Activated T-helper 2 cell treated with anti-CD3 and anti-CD28 coated beads, Interferon-gamma antibody, Interleukin-2, Interleukin-4, amounts not matched to agents 10 μg/mL and 5 μg/mL and 100 μg/mL, durations not matched to agents 14 hours and 24 hours and 36 hours (primary cell): Measurements from ENCODE around the gene CLEC18A. TPM values are rescaled to one million over a fixed set of nuclear protein-coding genes. Genes with fewer than 3 reads are reported as not detected.

Experiments used
- DNase-seq: peaks from one replicate; pipeline ENCODE4 v3.0.0; 2021; ENCODE audit warnings: low spot score
- H3K27ac Mint-ChIP-seq: one replicate; pipeline ENCODE4 v1.8.0; 2021; ENCODE audit warnings: mixed read lengths
- H3K27me3 Mint-ChIP-seq: one replicate; pipeline ENCODE4 v1.8.0; 2021; ENCODE audit warnings: low read depth, mixed read lengths
- H3K36me3 Mint-ChIP-seq: one replicate; pipeline ENCODE4 v1.8.0; 2021; ENCODE audit warnings: low read depth, mixed read lengths
- H3K4me1 Mint-ChIP-seq: one replicate; pipeline ENCODE4 v1.8.0; 2021; ENCODE audit warnings: low read depth, mixed read lengths
- H3K4me3 Mint-ChIP-seq: one replicate; pipeline ENCODE4 v1.8.0; 2021; ENCODE audit warnings: low read depth, mild to moderate bottlenecking, moderate library complexity, mixed read lengths
- H3K9me3 Mint-ChIP-seq: one replicate; pipeline ENCODE4 v1.8.0; 2021; ENCODE audit warnings: mixed read lengths
- intact Hi-C: fragments of 100-400 bp; cut with micrococcal nuclease; formaldehyde crosslinking; loops from one replicate; pipeline ENCODE4 v1.15.1; 2023
- total RNA-seq: library from RNA; stranded (reverse); gene quantifications from 2 replicates; pipeline ENCODE4 v1.2.3, GENCODE V29; 2022

The CLEC18A gene
- total RNA-seq, 1 donor from 2014 or later, result 0.43 TPM

GRCh38 chr16:69922200-69922599 lies 28.9 kb upstream of the CLEC18A start:
- Mint-ChIP-seq H3K27ac (no peak overlapping the region), H3K36me3 (peaks cover 5% of the 10 kb centered on the region), H3K4me3 (no peak overlapping the region)

DNA sequence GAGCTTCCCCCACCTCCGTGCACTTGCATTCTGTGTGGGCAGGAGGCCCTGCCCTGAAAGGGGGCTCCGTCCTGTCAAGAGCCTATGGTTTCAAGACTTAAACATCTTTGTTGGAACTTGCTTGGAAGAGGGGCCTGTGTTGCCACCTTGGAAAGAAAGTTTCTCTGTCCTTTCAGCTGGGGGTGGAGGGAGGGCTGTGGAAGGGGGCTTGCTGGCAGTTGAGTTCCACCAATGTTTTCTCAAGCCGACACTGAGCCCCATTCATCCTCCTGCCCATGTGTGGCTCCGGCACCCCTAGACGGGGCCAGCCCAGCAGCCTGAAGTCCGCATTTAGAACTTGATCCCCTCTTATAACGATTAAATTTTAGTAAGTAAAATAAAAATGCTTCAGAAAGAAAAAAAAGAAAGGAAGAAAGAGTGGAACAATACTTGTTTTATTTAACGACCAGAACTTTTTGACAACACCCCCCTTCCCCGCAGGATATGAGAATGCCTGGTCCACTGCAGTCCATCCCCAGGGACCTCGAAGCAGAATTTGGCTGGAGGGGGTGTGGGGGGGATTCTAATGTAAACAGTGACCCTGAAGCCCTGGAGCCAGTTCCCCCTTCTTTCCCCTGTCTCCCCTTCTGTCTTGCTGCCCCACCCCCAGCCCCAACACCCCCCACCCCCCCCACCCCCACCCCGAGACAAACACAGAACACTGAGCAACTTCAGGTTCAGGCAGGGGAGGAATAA lies 26.9 kb upstream of the CLEC18A start:
- H3K4me1 Mint-ChIP-seq, result no peaks in the 10 kb centered on the region
- H3K36me3 Mint-ChIP-seq, result peaks cover 3% of the 10 kb centered on the region
- intact Hi-C loops, result no loop called here

More at GRCh38 chr16:69922200-69922599, 28.9 kb upstream of the CLEC18A start:
- DNase-seq, result no peak
- no peaks in the 10 kb centered on the region for H3K4me1 Mint-ChIP-seq
- no peaks in the 10 kb centered on the region for H3K9me3 Mint-ChIP-seq
- H3K27me3 Mint-ChIP-seq, result no peaks in the 10 kb centered on the region
- intact Hi-C loops, result no loop called here

GRCh38 chr16:69924777-69925191 lies 26.4 kb upstream of the CLEC18A start:
- no peaks in the 10 kb centered on the region for H3K9me3 Mint-ChIP-seq
- peaks cover 3% of the 10 kb centered on the region for H3K36me3 Mint-ChIP-seq
- no peak overlapping the region for H3K4me3 Mint-ChIP-seq
- no peak for DNase-seq
- H3K27me3 Mint-ChIP-seq, result no peaks in the 10 kb centered on the region
- no peaks in the 10 kb centered on the region for H3K4me1 Mint-ChIP-seq
- intact Hi-C loops, result no loop called here
- no peak overlapping the region for H3K27ac Mint-ChIP-seq

More for the DNA sequence above, 26.9 kb upstream of the CLEC18A start:
- Mint-ChIP-seq H3K4me3 (no peak overlapping the region), H3K27me3 (no peaks in the 10 kb centered on the region), H3K27ac (no peak overlapping the region), H3K9me3 (no peaks in the 10 kb centered on the region)
- no peak for DNase-seq

DNA sequence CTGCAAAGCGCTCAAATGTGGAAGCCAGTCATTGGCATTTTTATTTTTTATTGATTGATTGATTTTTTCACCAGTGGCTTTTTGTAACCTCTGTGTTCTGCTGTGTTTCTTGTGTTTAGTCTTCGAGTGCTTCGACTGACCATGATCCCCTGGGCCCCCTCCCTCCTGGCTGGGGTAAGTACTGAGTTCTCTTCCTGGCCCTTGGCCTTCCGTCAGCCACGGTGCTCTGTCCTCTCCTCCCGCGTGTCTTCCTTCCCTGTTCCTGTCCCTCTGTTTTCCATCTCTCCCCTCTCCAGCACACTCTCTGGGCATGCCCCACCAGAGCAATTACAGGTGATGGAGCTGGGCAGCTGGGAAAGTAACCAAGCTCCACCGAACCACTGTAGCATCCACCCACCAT lies 25.8 kb upstream of the CLEC18A start:
- no peak for DNase-seq
- H3K4me3 Mint-ChIP-seq, result no peak overlapping the region
- intact Hi-C loops, result no loop called here
- no peak overlapping the region for H3K27ac Mint-ChIP-seq
- H3K27me3 Mint-ChIP-seq, result no peaks in the 10 kb centered on the region
- H3K4me1 Mint-ChIP-seq, result no peaks in the 10 kb centered on the region
- peaks cover 5% of the 10 kb centered on the region for H3K36me3 Mint-ChIP-seq
- H3K9me3 Mint-ChIP-seq, result no peaks in the 10 kb centered on the region

DNA sequence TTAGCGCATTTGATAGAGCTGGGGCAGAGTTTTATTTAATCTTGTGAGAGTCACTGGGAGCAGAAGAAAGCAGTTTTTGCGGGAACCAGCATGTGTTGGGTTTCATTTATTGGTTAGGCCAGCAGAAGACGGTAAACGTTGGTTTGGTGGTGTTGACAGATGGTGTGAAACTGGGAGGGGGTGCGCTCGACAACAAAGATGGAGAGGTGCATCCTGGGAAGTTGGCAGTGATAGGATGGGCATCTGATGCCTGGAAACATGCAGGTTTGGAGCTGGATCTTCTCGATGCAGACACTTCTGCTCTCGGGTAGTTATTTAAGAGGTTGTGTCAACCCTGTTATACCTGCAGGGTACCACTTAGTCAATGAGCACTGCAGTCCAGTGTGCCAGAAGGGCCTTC lies 24.9 kb upstream of the CLEC18A start:
- intact Hi-C loops, result no loop called here
- H3K4me1 Mint-ChIP-seq, result no peaks in the 10 kb centered on the region
- DNase-seq, result no peak
- no peaks in the 10 kb centered on the region for H3K9me3 Mint-ChIP-seq
- H3K4me3 Mint-ChIP-seq, result no peak overlapping the region
- H3K27me3 Mint-ChIP-seq, result no peaks in the 10 kb centered on the region
- peaks cover 9% of the 10 kb centered on the region for H3K36me3 Mint-ChIP-seq
- H3K27ac Mint-ChIP-seq, result no peak overlapping the region

GRCh38 chr16:69927056-69927757 lies 23.9 kb upstream of the CLEC18A start:
- no peaks in the 10 kb centered on the region for H3K4me1 Mint-ChIP-seq
- H3K27me3 Mint-ChIP-seq, result no peaks in the 10 kb centered on the region
- DNase-seq, result no peak
- H3K9me3 Mint-ChIP-seq, result no peaks in the 10 kb centered on the region
- no peak overlapping the region for H3K27ac Mint-ChIP-seq
- H3K36me3 Mint-ChIP-seq, result peaks cover 11% of the 10 kb centered on the region
- no peak overlapping the region for H3K4me3 Mint-ChIP-seq
- intact Hi-C loops, result no loop called here

DNA sequence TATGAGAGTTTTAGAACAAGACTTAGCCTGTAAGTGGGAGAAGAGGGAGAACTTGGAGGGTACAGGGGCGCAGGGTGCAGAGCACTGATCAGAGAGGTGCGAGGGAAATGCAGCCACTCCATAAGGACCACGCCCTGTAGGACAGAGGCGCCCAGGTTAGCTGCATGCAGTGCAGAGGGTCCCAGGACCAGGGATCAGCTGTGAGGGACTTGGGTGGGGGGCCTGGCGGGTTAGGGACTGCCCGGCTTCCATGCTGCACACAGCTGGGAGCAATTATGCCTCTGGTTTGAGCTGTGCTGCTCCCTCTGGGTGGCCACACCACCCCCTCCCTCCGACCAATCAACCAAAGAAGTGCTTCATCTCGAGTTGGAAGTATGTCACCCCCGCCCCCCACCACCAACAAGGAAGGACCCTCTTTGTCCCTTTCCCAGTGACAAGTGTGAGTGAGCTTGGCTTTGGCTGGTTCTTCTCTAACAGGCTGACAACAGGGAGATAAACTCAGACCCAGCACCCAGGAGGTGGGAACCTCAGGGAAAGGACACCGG lies 22.2 kb upstream of the CLEC18A start:
- intact Hi-C loops, result no loop called here
- Mint-ChIP-seq H3K9me3 (no peaks in the 10 kb centered on the region), H3K4me1 (no peaks in the 10 kb centered on the region), H3K27me3 (no peaks in the 10 kb centered on the region), H3K4me3 (no peak overlapping the region), H3K27ac (no peak overlapping the region), H3K36me3 (peaks cover 15% of the 10 kb centered on the region)
- no peak for DNase-seq

DNA sequence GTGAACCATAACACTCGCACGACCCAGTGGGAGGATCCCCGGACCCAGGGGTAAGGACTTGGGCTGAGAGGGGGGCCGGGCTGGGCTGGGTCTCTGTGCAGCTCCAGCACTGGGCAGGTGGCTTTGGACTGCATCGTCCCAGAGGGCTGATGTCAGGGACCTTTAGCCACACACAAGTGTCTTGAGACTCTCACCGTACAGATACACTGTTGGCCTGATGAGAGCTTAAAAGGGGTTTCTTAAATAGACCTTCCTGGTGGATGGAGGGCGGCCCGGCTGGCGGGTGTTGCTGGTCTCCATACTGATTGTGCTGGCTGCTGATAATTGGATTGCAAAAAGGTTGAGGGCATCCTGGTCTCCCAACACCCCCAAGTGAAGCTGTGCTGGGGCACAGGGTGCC lies 21.7 kb upstream of the CLEC18A start:
- Mint-ChIP-seq H3K4me1 (no peaks in the 10 kb centered on the region), H3K36me3 (peaks cover 15% of the 10 kb centered on the region), H3K4me3 (no peak overlapping the region), H3K27me3 (no peaks in the 10 kb centered on the region), H3K27ac (no peak overlapping the region), H3K9me3 (no peaks in the 10 kb centered on the region)
- intact Hi-C loops, result no loop called here
- DNase-seq, result no peak

DNA sequence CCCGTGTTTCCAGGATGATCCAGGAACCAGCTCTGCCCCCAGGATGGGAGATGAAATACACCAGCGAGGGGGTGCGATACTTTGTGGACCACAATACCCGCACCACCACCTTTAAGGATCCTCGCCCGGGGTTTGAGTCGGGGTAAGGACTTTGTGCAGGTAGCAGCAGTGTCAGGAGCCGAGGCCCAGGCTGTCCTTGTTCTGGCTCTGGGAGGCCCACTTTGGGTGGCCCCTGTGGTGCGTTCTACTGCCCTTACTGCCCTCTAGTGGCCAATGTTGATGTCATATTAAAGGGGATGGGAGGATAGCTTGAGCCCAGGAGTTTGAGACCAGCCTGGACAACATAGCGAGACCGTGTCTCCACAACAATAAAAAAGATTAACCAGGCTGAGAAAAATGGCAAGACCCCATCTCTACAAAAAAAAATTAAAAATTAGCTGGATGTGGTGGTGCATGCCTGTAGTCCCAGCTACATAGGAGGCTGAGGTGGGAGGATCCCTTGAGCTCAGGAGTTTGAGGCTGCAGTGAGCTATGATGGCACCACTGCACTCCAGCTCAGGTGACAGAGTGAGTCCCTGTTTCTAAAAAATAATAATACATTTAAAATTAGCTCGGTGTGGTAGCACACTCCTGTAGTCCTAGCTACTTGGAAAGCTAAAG lies 20.9 kb upstream of the CLEC18A start:
- no peaks in the 10 kb centered on the region for H3K9me3 Mint-ChIP-seq
- H3K27me3 Mint-ChIP-seq, result no peaks in the 10 kb centered on the region
- DNase-seq, result peak; percentile 19
- no peak overlapping the region for H3K4me3 Mint-ChIP-seq
- no peak overlapping the region for H3K27ac Mint-ChIP-seq
- intact Hi-C loops, result loop anchor here (1.0 kb wide), 1 partner anchor 134 kb away; no protein-coding TSS in a partner anchor
- H3K4me1 Mint-ChIP-seq, result no peaks in the 10 kb centered on the region
- peaks cover 15% of the 10 kb centered on the region for H3K36me3 Mint-ChIP-seq

DNA sequence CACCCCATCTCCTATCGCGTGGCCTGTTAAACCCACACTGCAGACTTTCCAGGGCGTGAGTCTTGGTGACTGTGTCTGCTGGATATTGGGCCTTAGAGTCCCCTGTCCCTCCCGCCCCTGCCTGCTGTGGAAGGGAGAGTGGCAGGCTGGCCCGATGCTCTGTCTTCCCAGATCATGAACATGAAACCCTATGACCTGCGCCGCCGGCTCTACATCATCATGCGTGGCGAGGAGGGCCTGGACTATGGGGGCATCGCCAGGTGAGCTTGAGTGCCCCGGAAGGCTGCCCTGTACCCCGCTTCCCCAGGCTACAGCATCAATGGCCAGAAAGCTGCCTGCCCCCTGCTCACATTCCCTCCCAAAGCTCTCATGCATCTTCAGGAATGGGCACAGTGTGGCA lies 19.5 kb upstream of the CLEC18A start:
- no peak for DNase-seq
- intact Hi-C loops, result no loop called here
- Mint-ChIP-seq H3K27me3 (no peaks in the 10 kb centered on the region), H3K4me3 (no peak overlapping the region), H3K27ac (no peak overlapping the region), H3K9me3 (no peaks in the 10 kb centered on the region), H3K4me1 (no peaks in the 10 kb centered on the region), H3K36me3 (peaks cover 19% of the 10 kb centered on the region)

- Mint-ChIP-seq H3K4me3 (no peak overlapping the region), H3K27ac (no peak overlapping the region), H3K4me1 (no peaks in the 10 kb centered on the region)
These were observed 18.9 kb upstream of the CLEC18A start for GRCh38 chr16:69932228-69932627.

DNA sequence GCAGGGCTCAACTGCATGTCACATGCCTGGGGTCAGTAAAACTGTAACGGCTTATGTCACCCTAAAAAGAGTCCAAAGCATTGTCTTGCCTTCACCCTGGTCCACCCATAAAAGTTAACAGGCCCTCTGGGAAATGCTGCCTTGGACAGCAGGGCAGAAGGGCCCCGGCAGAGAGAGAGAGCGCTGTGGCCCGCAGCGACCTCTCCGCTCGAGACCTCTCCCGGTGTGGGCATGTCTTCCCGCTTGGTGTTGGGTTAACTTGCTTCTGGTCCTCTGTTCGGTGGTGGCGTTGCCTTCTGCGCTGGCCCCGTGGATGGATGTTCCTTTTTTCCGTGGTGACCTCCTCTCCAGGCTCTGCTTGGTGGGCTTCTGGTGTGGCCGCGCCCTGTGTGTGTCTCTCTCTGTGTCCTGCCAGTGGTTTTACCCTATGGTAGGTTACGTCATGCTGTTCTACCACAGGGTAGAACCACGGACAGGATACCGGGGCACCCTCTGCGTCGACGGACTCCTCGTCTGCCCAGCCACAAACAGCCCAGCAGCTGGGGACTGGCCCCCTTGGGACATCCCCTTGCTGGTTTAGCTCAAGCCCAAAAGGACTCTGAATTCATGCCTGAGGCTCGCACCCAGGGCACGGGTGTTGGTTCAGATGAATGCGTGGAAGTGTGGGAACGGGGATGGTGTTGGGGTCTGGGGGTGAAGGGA lies 18.3 kb upstream of the CLEC18A start:
- Mint-ChIP-seq H3K4me3 (no peak overlapping the region), H3K27me3 (no peaks in the 10 kb centered on the region)

More at GRCh38 chr16:69932228-69932627, 18.9 kb upstream of the CLEC18A start:
- Mint-ChIP-seq H3K9me3 (no peaks in the 10 kb centered on the region), H3K27me3 (no peaks in the 10 kb centered on the region), H3K36me3 (peaks cover 25% of the 10 kb centered on the region)
- intact Hi-C loops, result no loop called here
- DNase-seq, result no peak

More for the DNA sequence above, 18.3 kb upstream of the CLEC18A start:
- no peaks in the 10 kb centered on the region for H3K9me3 Mint-ChIP-seq
- intact Hi-C loops, result no loop called here
- H3K4me1 Mint-ChIP-seq, result no peaks in the 10 kb centered on the region
- no peak for DNase-seq
- no peak overlapping the region for H3K27ac Mint-ChIP-seq
- peaks cover 29% of the 10 kb centered on the region for H3K36me3 Mint-ChIP-seq
